Stimulated activated naive CD8-positive, alpha-beta T cell treated with anti-CD3 and anti-CD28 coated beads, Interleukin-15, amount 100 ng/mL, for 72 hours (primary cell): ENCODE data around the gene NUFIP2.
A peak's percentile ranks its signal among the peaks of the same experiment; 100 is the strongest.
"Not testable (repeated sequence)": the region's sequence is repeated elsewhere in the genome, so short reads cannot be mapped to it uniquely, and the experiment has no call there.

Source experiments
- ATAC-seq: fragments of 150-1000 bp; cut with Tn5 transposase; 2 replicates; pipeline ENCODE4 v1.10.0; 2021; ENCODE audit warnings: mild to moderate bottlenecking, moderate library complexity
- DNase-seq, 2 donors: peaks; one replicate each; pipeline ENCODE4 v3.0.0; 2021 to 2022
- H3K27ac Mint-ChIP-seq, 2 donors: one replicate each; pipeline ENCODE4 v1.8.0; 2022; ENCODE audit warnings: mild to moderate bottlenecking in 2 of 2, mixed read lengths in 2 of 2, moderate library complexity in 2 of 2
- H3K27me3 Mint-ChIP-seq: one replicate; pipeline ENCODE4 v1.8.0; 2022; ENCODE audit warnings: mixed read lengths
- H3K4me1 Mint-ChIP-seq: one replicate; pipeline ENCODE4 v1.8.0; 2022; ENCODE audit warnings: mild to moderate bottlenecking, mixed read lengths
- H3K4me3 Mint-ChIP-seq, 2 donors: one replicate each; pipeline ENCODE4 v1.8.0; 2022; ENCODE audit warnings: mild to moderate bottlenecking in 2 of 2, mixed read lengths in 2 of 2, moderate library complexity in 1 of 2
- H3K9me3 Mint-ChIP-seq, 2 donors: one replicate each; pipeline ENCODE4 v1.8.0; 2022; ENCODE audit warnings: mixed read lengths in 2 of 2

The NUFIP2 gene, protein sequence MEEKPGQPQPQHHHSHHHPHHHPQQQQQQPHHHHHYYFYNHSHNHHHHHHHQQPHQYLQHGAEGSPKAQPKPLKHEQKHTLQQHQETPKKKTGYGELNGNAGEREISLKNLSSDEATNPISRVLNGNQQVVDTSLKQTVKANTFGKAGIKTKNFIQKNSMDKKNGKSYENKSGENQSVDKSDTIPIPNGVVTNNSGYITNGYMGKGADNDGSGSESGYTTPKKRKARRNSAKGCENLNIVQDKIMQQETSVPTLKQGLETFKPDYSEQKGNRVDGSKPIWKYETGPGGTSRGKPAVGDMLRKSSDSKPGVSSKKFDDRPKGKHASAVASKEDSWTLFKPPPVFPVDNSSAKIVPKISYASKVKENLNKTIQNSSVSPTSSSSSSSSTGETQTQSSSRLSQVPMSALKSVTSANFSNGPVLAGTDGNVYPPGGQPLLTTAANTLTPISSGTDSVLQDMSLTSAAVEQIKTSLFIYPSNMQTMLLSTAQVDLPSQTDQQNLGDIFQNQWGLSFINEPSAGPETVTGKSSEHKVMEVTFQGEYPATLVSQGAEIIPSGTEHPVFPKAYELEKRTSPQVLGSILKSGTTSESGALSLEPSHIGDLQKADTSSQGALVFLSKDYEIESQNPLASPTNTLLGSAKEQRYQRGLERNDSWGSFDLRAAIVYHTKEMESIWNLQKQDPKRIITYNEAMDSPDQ

DNA sequence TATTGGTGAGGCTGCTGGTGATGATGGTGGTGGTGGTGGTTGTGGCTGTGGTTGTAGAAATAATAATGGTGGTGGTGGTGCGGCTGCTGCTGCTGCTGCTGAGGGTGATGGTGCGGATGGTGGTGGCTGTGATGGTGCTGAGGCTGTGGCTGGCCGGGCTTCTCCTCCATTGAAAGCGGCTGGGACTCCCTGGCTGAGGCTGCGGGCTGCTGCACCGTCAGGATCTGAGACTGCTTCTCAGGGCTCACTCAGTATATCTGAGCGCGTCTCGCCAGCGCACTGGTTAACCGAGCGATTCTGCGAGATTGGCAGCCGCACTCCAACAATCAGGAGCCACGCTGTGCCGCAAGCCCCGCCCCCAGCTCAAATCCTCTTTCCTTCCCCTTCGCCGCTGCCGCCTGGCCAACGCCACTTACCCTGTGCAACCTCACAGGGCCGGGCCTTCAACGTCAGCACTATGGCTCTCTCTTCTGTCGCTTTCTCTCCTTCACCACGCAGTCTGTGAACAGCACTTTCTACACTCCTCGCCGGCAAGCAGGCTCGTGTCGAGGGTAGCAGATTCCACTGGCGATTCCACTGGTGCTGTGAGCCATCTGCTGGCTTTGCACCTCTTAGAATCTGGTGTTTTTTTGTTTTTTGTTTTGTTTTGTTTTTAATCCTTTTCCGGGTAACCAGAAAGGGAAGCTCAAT lies at the start of gene NUFIP2:
Gene NUFIP2, minus strand, starts transcription at position 259 of the 690 bp plus-strand sequence. Its CDS starts 89 bp downstream, at position 170.
- Mint-ChIP-seq H3K27ac (peak within 1 kb of the TSS; percentile 98 to 99), H3K4me1 (peaks cover 36% of the 10 kb centered on the region), H3K27me3 (no peaks in the 10 kb centered on the region), H3K4me3 (peak within 1 kb of the TSS; percentile 99), H3K9me3 (no peaks in the 10 kb centered on the region)
- peak; percentile 98 to 99 for DNase-seq
- ATAC-seq = peak; percentile 93

DNA sequence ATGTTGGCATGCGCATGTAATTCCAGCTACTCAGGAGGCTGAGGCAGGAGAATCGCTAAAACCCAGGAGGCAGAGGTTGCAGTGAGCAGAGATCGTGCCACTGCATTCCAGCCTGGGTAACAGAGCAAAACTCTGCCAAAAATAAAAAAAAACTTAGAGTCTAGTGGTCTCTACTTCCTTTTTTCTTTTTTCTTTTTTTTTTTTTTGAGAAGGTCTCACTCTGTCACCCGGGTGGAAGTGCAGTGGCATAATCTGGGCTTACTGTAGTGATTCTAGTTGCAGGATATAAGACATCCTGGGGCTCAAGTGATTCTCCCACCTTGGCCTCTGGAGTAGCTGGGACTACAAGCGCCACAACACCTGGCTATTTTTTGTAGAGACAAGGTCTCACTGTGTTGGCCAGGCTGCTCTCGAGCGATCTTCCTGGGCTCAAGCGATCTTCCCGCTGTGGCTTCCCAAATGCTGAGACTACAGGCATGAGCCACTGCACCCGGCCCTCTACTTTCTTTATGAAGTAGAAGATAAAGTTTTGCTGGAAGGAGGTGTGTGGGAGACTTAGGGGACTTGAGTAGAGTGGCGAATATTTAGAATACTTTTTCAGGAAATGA lies 48.3 kb upstream of the NUFIP2 start:
- Mint-ChIP-seq H3K27ac (no peak overlapping the region), H3K27me3 (no peaks in the 10 kb centered on the region), H3K4me1 (no peaks in the 10 kb centered on the region), H3K9me3 (no peaks in the 10 kb centered on the region), H3K4me3 (no peak overlapping the region)
- ATAC-seq = no peak
- DNase-seq = no peak

DNA sequence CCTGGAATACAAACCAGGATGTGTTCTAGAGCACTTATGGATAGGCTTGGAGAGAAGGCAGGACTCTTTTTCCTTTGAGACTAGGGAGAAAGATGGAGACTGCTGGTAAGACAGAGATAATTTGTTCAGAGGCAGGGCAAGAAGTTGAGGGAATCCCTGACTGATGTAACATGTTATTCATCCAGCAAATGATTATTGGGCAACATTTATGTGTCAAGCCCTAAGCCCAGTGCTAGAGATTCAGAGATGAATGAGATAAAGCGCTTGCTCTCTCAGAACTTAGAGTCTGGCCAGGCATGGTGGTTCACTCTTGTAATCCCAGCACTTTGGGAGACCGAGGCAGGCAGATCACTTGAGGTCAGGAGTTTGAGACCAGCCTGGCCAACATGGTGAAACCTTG lies 47.8 kb upstream of the NUFIP2 start:
- Mint-ChIP-seq H3K27ac (peak overlapping the region in 1 of 2 donors; percentile 8), H3K9me3 (no peaks in the 10 kb centered on the region), H3K27me3 (no peaks in the 10 kb centered on the region), H3K4me3 (no peak overlapping the region), H3K4me1 (no peaks in the 10 kb centered on the region)
- no peak for ATAC-seq
- DNase-seq = no peak

DNA sequence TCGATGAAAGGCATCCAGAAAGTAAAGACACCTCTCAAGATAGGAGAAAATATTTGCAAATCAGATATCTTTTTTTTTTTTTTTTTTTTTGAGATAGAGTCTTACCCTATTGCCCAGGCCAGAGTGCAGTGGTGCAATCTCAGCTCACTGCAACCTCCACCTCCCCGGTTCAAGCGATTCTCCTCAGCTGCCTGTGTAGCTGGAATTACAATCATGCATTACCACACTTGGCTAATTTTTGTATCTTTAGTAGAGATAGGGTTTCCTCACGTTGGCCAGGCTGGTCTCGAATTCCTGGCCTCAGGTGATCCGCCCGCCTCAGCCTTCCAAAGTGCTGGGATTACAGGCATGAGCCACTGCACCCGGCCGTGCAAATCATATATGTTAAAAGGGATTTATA lies 45.1 kb upstream of the NUFIP2 start:
- DNase-seq, H3K27ac Mint-ChIP-seq, H3K4me3 Mint-ChIP-seq, H3K27me3 Mint-ChIP-seq, ATAC-seq, H3K9me3 Mint-ChIP-seq, H3K4me1 Mint-ChIP-seq: not testable (repeated sequence)

DNA sequence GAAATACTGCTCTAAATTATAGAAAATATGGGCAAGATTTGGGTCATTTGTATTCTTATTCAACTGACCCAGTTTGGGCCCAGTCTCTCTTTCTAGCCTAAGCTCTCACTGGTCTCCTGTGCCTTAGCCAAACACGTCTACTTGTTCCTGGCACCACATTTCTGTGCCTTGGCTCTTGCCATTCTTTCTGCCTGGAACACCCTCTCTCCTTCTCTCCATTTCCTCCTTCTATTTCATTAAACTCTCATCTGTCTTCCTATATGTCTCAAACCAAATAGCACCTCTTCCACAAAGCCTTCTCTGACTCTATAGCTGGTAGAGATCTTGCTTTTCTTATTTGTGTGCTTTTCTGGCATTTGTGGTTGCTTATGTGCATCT lies 37.7 kb upstream of the NUFIP2 start:
- no peak for DNase-seq
- no peaks in the 10 kb centered on the region for H3K4me1 Mint-ChIP-seq
- no peak for ATAC-seq
- no peak overlapping the region for H3K27ac Mint-ChIP-seq
- H3K4me3 Mint-ChIP-seq = no peak overlapping the region
- no peaks in the 10 kb centered on the region for H3K27me3 Mint-ChIP-seq
- H3K9me3 Mint-ChIP-seq = no peaks in the 10 kb centered on the region

DNA sequence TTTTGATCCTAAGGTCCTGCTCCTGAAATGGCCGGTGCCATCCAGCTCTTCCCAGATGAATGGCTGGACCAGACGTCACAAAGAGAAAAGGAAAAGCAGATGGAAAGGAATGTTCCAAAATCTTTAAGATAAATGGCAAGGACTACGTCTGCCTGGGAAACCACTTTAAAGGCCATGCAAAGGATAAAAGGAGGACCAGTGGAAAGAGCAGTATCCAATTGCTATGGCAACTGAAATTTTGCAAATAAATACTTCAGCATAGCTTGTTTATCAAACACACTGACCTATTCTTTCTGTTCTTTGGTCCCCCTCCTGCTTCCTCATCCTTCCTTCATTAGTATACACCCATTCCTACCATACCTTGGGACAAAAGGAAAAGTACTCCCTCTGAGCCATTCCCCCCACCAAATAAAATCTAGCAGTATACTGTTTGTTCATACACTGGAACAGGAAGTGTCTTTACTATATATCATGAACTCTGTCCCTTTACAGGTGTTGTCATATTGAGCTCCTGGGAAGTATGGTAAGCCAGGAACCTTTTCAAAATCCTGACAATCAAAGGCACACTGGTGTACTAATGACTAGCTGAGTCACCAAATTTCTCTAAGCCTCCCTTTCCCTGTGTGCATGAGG lies 37.2 kb upstream of the NUFIP2 start:
- H3K27ac Mint-ChIP-seq = no peak overlapping the region
- H3K4me1 Mint-ChIP-seq = no peaks in the 10 kb centered on the region
- H3K9me3 Mint-ChIP-seq = no peaks in the 10 kb centered on the region
- no peak overlapping the region for H3K4me3 Mint-ChIP-seq
- ATAC-seq (no peak), DNase-seq (no peak)
- H3K27me3 Mint-ChIP-seq = no peaks in the 10 kb centered on the region

DNA sequence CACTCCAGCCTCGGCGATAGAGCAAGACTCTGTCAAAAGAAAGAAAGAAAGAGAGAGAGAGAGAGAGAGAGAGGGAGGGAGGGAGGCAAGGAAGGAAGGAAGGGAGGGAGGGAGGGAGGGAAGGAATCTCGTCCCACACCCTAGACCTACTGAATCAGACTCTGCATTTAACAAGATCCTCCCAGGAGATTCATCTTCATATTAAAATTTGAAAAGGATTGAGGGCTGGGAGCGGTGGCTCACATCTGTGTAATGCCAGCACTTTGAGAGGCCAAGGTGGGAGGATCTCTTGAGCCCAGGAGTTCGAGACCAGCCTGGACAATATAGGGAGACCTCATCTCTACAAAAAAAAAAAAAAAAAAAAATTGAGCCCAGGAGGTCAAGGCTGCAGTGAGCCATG lies 33.5 kb upstream of the NUFIP2 start:
- H3K27ac Mint-ChIP-seq = no peak overlapping the region
- ATAC-seq (no peak), DNase-seq (no peak)
- no peak overlapping the region for H3K4me3 Mint-ChIP-seq
- H3K4me1 Mint-ChIP-seq = no peaks in the 10 kb centered on the region
- H3K9me3 Mint-ChIP-seq = no peaks in the 10 kb centered on the region
- H3K27me3 Mint-ChIP-seq = no peaks in the 10 kb centered on the region

DNA sequence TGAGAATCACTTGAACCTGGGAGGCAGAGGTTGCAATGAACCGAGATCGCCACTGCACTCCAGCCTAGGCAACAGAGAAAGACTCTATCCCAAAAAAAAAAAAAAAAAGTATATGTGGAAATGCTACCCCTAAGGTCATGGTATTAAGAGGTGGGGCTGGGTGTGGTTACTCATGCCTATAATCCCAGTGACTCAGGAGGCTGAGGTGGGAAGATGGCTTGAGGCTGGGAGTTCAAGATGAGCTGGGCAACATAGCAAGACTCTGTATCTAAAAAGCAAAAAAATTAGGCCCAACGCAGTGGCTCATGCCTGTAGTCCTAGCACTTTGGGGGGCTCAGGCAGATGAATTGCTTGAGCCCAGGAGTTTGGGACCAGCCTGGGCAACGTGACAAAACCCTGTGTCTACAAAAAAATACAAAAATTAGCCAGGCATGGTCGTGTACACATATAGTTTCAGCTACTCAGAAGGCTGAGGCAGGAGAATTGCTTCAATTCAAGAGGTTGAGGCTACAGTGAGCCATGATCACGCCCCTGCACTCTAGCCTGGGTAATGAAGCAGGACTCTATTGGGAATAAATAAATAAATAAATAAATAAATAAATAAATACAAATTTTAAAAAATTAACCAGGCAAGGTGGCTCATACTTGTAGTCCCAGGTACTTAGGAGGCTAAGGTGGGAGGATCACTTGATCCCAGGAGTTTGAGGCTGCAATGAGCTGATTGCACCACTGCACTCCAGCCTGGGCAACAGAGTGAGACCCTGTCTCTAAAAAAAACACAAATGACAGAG lies 32.3 kb upstream of the NUFIP2 start:
- DNase-seq = no peak
- no peak for ATAC-seq
- peak overlapping the region in 1 of 2 donors; percentile 76 for H3K27ac Mint-ChIP-seq
- H3K4me1 Mint-ChIP-seq = no peaks in the 10 kb centered on the region
- no peaks in the 10 kb centered on the region for H3K9me3 Mint-ChIP-seq
- no peaks in the 10 kb centered on the region for H3K27me3 Mint-ChIP-seq
- no peak overlapping the region for H3K4me3 Mint-ChIP-seq

DNA sequence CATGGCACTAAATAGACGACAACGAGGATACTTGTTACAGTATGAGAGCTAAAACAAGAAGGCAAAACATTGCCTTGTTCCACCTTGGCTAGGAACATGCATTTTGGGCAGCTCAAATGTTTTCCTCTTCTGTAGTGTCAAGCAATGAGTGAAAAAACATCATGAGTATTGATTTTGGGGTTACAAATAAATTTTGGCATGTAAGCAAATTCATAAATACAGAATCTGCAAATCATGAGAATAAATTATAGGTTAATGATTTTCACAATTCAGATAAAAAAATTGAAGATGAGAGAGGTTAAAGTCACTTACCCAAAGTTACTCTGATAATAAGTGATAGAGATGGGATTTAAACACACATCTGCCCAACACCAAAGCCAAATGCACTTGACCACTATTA lies 28.4 kb upstream of the NUFIP2 start:
- Mint-ChIP-seq H3K27ac (no peak overlapping the region), H3K4me1 (no peaks in the 10 kb centered on the region), H3K4me3 (no peak overlapping the region), H3K9me3 (no peaks in the 10 kb centered on the region), H3K27me3 (no peaks in the 10 kb centered on the region)
- ATAC-seq (no peak), DNase-seq (no peak)

DNA sequence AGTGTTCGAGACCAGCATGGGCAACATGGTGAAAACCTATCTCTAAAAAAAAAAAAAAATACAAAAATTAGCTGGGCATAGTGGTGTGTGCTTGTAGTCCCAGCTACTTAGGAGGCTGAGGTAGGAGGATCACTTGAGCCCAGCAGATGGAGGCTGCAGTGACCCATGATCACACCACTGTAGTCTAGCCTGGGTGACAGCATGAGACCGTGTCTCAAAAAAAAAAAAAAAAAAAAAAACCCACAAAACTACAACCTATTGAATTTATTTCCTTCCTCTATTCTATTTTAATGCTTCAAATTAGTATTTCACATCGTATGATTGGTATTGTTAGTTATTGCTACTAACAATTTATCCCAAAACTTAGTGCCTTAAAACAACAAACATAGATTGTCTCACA lies 9.4 kb upstream of the NUFIP2 start:
- DNase-seq = no peak
- no peak for ATAC-seq
- no peaks in the 10 kb centered on the region for H3K9me3 Mint-ChIP-seq
- peaks cover 9% of the 10 kb centered on the region for H3K4me1 Mint-ChIP-seq
- no peak overlapping the region for H3K4me3 Mint-ChIP-seq
- no peaks in the 10 kb centered on the region for H3K27me3 Mint-ChIP-seq
- H3K27ac Mint-ChIP-seq = no peak overlapping the region

DNA sequence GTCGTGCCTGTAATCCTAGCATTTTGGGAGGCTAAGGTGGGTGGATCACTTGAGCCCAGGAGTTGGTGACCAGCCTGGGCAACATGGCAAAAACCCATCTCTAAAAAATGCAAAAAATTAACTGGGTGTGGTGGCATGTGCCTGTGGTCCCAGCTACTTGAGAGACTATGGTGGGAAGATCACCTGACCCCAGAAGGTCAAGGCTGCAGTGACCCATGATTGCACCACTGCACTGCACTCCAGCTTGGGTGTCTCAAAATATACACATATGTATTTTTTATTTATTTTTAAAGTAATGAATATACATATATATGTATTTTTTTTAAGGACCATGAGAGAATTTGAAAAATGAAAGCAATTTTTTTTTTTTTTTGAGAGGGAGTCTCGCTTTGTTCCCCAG lies 5.1 kb upstream of the NUFIP2 start:
- Mint-ChIP-seq H3K27me3 (no peaks in the 10 kb centered on the region), H3K27ac (no peak overlapping the region), H3K9me3 (no peaks in the 10 kb centered on the region), H3K4me1 (peaks cover 21% of the 10 kb centered on the region), H3K4me3 (no peak overlapping the region)
- ATAC-seq (no peak), DNase-seq (no peak)

DNA sequence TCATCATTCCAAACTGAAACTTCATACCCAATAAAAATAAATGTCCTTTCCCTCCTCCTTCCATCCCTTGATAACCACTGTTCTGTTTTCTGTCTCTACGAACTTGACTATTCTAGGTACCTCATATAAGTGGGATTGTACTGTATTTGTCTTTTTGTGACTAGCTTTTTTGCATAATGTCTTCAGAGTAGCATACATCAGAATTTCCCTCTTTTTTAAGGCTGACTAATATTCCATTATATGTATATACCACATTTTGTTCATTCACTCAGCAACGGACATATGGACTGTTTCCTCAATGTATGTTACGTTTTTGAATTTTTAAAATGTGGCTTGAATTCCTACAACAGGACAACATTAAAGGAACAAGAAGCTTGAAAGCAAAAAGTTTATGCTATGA lies 1.5 kb upstream of the NUFIP2 start:
- ATAC-seq (no peak), DNase-seq (no peak)
- H3K4me3 Mint-ChIP-seq = peak overlapping the region; percentile 42 to 64
- H3K27me3 Mint-ChIP-seq = no peaks in the 10 kb centered on the region
- H3K9me3 Mint-ChIP-seq = no peaks in the 10 kb centered on the region
- peaks cover 30% of the 10 kb centered on the region for H3K4me1 Mint-ChIP-seq
- H3K27ac Mint-ChIP-seq = peak overlapping the region in 1 of 2 donors; percentile 92

DNA sequence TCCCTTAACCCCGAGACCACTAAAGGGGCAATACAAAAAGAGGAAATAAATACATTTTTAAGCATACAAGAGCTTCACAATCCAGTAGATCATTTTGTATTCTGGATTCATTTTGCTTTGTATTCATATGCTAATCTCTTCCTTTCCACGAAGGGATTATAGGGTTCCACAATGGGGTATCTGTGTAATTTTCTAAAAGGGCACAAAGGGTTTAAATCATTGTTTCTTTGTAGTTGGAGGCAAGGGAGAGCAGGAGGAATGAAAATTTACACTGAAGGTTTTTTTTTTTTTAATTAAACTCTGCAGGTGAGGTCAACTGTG lies 592 bp upstream of the NUFIP2 start:
- DNase-seq = no peak
- H3K27me3 Mint-ChIP-seq = no peaks in the 10 kb centered on the region
- no peak for ATAC-seq
- H3K4me1 Mint-ChIP-seq = peaks cover 31% of the 10 kb centered on the region
- H3K9me3 Mint-ChIP-seq = no peaks in the 10 kb centered on the region
- peak overlapping the region; percentile 98 to 99 for H3K27ac Mint-ChIP-seq
- peak overlapping the region; percentile 99 for H3K4me3 Mint-ChIP-seq

DNA sequence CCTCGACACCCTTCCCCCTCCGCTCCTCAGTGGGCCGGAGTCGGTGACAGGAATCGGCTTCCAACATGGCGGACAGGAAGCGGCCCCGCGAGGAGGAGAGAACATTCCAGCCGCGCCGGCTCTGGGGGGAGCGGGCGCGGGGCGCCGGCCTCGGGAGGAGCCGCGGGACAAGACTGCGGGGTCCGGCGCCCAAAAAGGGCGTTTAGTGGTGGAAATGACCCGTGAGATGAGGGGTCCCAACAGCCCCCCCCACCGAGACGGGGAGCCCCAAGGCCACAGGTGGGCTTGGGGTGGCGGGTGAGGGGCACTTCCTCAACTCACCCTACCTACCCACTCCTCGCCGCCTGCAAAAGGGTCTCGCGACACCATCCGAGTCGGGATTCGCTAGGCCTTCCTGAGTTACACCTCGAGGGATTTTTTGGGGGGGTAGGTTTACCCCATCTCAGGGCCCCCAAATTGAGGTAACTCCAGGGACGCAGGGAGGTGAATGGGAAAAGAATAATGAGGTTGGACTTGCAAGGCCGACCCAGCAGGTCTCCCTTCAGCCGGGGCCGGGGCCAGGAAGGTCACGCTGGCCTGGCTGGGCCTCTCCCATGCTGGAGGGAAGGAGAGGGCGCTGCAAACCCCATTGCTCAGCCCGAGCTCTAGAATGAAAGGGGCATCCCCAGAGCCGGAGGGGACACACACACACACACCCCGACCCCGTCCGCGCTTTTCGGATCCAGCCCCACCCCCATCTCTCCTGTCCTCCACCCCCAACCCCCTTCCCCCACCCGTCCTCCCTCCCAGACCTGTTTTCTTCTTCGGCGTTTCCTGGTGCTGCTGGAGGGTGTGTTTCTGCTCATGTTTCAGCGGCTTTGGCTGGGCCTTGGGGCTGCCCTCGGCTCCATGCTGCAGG lies 707 bp downstream of the NUFIP2 start:
- peak overlapping the region; percentile 99 for H3K4me3 Mint-ChIP-seq
- DNase-seq (peak; percentile 78 to 82), ATAC-seq (peak; percentile 67)
- peaks cover 43% of the 10 kb centered on the region for H3K4me1 Mint-ChIP-seq
- H3K9me3 Mint-ChIP-seq = no peaks in the 10 kb centered on the region
- H3K27ac Mint-ChIP-seq = peak overlapping the region; percentile 98 to 99
- no peaks in the 10 kb centered on the region for H3K27me3 Mint-ChIP-seq
